CD4-positive, alpha-beta T cell (primary cell): Measurements from ENCODE around the gene MRPL12. TPM values are rescaled to one million over a fixed set of nuclear protein-coding genes. Genes with fewer than 3 reads are reported as not detected.

Source experiments
- ATAC-seq: fragments of 200-7000 bp; cut with Tn5 transposase; one replicate; pipeline ENCODE4 v1.10.0; 2022; ENCODE audit warnings: mild to moderate bottlenecking; ENCODE audit not compliant: poor library complexity
- CTCF ChIA-PET: fragments of 350-600 bp; sonication (Branson Sonifier 250); formaldehyde crosslinking; loops from one replicate; lab custom pipeline; 2021; ENCODE audit warnings: antibody characterized with exemption, inconsistent platforms; lab: Charles Lee
- POLR2A ChIA-PET: fragments of 350-600 bp; sonication (Branson Sonifier 250); formaldehyde crosslinking; loops from one replicate; lab custom pipeline; 2021; ENCODE audit warnings: antibody characterized with exemption, inconsistent platforms; lab: Charles Lee
- DNase-seq, 14 experiments: peaks; one replicate each; pipeline ENCODE4 v3.0.0-alpha.2; 2013 to 2020; ENCODE audit warnings: mixed read lengths in 2 of 14
- H3K27ac ChIP-seq, 2 donors: one replicate each; pipeline versions ENCODE4 v1.5.1 to v1.7.0; 2013; ENCODE audit warnings: low read length in 2 of 2, low read depth in 1 of 2, mild to moderate bottlenecking in 1 of 2
- H3K27me3 ChIP-seq, 2 experiments: 1 replicate in 1 of 2; 2 replicates in 1 of 2; pipeline versions ENCODE4 v1.6.1 to v1.7.0; 2013; ENCODE audit warnings: low read length in 2 of 2, control low read depth in 1 of 2, mild to moderate bottlenecking in 1 of 2, moderate library complexity in 1 of 2; ENCODE audit not compliant: insufficient read depth in 2 of 2, control insufficient read depth in 1 of 2
- H3K36me3 ChIP-seq: one replicate; pipeline ENCODE4 v1.6.1; 2013; ENCODE audit warnings: low read length, control low read depth; ENCODE audit not compliant: insufficient read depth
- H3K4me1 ChIP-seq: one replicate; pipeline ENCODE4 v1.6.1; 2013; ENCODE audit warnings: low read length, control low read depth; ENCODE audit not compliant: insufficient read depth
- H3K4me3 ChIP-seq: one replicate; pipeline ENCODE4 v1.5.1; 2013; ENCODE audit warnings: mild to moderate bottlenecking, low read length, moderate library complexity
- H3K9me3 ChIP-seq, 2 experiments: 1 replicate in 1 of 2; 2 replicates in 1 of 2; pipeline versions ENCODE4 v1.6.1 to v1.7.0; 2013; ENCODE audit warnings: low read length in 2 of 2, mild to moderate bottlenecking in 2 of 2, control low read depth in 1 of 2, moderate library complexity in 1 of 2; ENCODE audit not compliant: control insufficient read depth in 1 of 2, insufficient read depth in 1 of 2
- H3K27ac Mint-ChIP-seq: one replicate; pipeline ENCODE4 v1.8.0; 2020; ENCODE audit warnings: mixed read lengths
- H3K27me3 Mint-ChIP-seq: one replicate; pipeline ENCODE4 v1.8.0; 2021; ENCODE audit warnings: mixed read lengths
- H3K36me3 Mint-ChIP-seq: one replicate; pipeline ENCODE4 v1.8.0; 2021; ENCODE audit warnings: low read depth, mixed read lengths
- H3K4me1 Mint-ChIP-seq: one replicate; pipeline ENCODE4 v1.8.0; 2021; ENCODE audit warnings: low read depth, mixed read lengths
- H3K4me3 Mint-ChIP-seq: one replicate; pipeline ENCODE4 v1.8.0; 2020; ENCODE audit warnings: mild to moderate bottlenecking, mixed read lengths
- H3K9me3 Mint-ChIP-seq: one replicate; pipeline ENCODE4 v1.8.0; 2020; ENCODE audit warnings: mixed read lengths
- intact Hi-C, 2 experiments: fragments of 100-400 bp; cut with DNase I in 1 of 2; cut with micrococcal nuclease in 1 of 2; formaldehyde crosslinking; loops; one replicate each; pipeline versions ENCODE4 v1.15.1 to v1.9.0; 2023 to 2025; cut with DNase I, micrococcal nuclease
- total RNA-seq, 174 experiments: library from RNA in 2 of 174; stranded (reverse) in 2 of 174; gene quantifications; one replicate each; pipeline ENCODE4 v1.2.3 and lab custom pipeline; 2021 to 2026
- TF ChIP-seq, protein P1 (sequence below): fragments of 200-600 bp; IDR thresholded peaks from one replicate; pipeline ENCODE4 v1.8.0; 2022; ENCODE audit warnings: antibody characterized with exemption, mild to moderate bottlenecking

Gene MRPL12
- total RNA-seq, 2 experiments from 2014 or later: 26.2 to 26.5 TPM

DNA sequence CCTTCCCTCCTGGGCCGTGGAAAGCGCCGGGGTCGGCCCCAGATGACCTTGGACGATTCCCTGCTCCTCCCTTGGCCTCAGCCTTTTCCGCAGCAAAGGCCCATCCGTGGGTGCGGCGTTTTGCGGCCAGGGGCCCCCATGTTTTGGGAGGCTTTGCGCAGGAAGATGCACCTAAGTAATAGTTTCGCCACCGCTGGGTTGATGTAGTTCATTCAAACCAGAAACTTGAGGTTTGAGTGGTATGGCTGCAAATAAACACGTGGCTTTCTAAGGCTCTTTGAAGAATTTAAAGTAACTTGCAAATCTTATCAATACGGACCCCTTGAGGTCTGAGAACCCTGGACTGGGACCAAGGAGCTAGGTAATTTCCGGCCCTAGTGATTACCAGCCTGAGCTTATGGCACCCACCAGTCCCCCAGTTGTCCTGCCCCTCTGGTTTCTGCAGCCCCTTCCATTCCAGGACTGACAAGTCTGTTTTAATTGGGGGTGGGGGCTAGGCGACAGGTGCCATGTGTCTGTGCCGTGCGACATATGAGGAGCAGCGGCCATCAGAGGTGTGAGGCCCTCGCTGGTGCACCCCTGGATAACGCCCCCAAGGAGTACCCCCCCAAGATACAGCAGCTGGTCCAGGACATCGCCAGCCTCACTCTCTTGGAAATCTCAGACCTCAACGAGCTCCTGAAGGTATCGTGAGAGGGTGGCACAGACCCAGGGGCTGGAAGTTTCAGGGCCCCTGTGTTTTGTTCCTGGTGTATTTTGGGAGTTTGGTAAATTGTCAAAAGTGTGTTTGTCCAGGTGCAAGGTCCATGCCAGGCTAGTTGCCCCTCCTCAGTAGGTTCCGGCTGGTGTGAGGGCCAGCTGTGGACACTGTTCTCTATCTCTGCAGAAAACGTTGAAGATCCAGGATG lies 834 bp downstream of the MRPL12 start:
- Histone ChIP-seq H3K27ac (peak overlapping the region; percentile 34 to 94), H3K4me1 (peaks cover 39% of the 10 kb centered on the region), H3K9me3 (no peaks in the 10 kb centered on the region), H3K4me3 (peak overlapping the region; percentile 93), H3K27me3 (no peaks in the 10 kb centered on the region), H3K36me3 (peaks cover 39% of the 10 kb centered on the region)
- ATAC-seq (peak; percentile 15), DNase-seq (peak in 2 of 14 experiments; percentile 28 to 45)
- H3K27ac Mint-ChIP-seq: peak overlapping the region; percentile 97
- no peaks in the 10 kb centered on the region for H3K27me3 Mint-ChIP-seq
- H3K9me3 Mint-ChIP-seq: no peaks in the 10 kb centered on the region
- CTCF ChIA-PET: interaction anchor here (1.3 kb wide), 1 partner anchor 24 kb away, joined by 3 read pairs; no protein-coding TSS in a partner anchor
- peak overlapping the region; percentile 94 for H3K4me3 Mint-ChIP-seq
- POLR2A ChIA-PET: interaction anchor here (0.6 to 4.7 kb wide), 14 partner anchors 7 to 625 kb away, joined by 3 to 43 read pairs (median 4); partner anchors contain the start of genes ARHGDIA, ARL16, CCDC137 and DCXR
- H3K36me3 Mint-ChIP-seq: peaks cover 50% of the 10 kb centered on the region
- H3K4me1 Mint-ChIP-seq: peaks cover 30% of the 10 kb centered on the region
- TF ChIP-seq, protein P1, sequence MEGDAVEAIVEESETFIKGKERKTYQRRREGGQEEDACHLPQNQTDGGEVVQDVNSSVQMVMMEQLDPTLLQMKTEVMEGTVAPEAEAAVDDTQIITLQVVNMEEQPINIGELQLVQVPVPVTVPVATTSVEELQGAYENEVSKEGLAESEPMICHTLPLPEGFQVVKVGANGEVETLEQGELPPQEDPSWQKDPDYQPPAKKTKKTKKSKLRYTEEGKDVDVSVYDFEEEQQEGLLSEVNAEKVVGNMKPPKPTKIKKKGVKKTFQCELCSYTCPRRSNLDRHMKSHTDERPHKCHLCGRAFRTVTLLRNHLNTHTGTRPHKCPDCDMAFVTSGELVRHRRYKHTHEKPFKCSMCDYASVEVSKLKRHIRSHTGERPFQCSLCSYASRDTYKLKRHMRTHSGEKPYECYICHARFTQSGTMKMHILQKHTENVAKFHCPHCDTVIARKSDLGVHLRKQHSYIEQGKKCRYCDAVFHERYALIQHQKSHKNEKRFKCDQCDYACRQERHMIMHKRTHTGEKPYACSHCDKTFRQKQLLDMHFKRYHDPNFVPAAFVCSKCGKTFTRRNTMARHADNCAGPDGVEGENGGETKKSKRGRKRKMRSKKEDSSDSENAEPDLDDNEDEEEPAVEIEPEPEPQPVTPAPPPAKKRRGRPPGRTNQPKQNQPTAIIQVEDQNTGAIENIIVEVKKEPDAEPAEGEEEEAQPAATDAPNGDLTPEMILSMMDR: no peak
- intact Hi-C loops: loop anchor here (1.0 to 5.0 kb wide), 5 partner anchors 7 to 223 kb away; partner anchors contain the start of genes CCDC137 (in 1 of the 2), HGS (in 1 of the 2), MAFG (in 1 of the 2) and NPLOC4 (in 1 of the 2)

DNA sequence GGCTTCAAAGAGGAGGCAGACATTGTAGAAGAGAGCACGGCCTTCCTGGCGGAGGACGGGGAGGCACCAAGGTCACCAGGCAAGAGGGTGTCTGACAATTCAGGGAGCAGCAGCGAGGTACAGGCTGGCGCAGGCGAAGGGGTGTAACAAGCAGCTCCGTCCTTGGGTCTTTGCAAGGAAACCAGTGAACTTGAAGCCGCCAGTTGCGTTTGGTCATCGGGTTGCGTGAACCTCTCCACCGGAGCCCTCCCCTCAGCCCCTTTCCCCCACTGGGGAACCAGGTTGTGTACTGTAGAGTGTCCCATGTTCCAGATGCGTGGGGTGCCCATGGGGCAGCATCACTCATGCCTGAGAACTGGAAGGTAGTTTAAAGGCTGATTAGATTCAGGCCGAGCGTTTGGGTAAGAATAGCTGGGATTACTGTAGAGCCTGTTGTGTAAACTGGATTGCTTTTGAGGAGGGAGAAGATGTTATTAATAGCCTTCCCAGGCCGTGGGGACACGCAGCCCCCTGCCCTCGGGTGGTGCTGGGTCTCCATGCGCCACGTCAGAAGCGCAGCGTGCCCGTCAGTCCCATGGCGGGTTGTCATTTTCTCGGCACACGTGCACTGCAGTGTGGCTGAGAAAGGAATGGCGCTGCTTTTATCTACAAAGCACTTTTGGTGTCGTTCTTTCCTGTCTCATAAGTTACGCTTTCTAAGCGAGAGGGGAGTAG lies 2.5 kb downstream of the MRPL12 start:
- peaks cover 46% of the 10 kb centered on the region for H3K4me1 ChIP-seq
- no peaks in the 10 kb centered on the region for H3K9me3 ChIP-seq
- H3K27me3 Mint-ChIP-seq: no peaks in the 10 kb centered on the region
- H3K36me3 Mint-ChIP-seq: peaks cover 44% of the 10 kb centered on the region
- no peak overlapping the region for H3K27ac ChIP-seq
- H3K27ac Mint-ChIP-seq: no peak overlapping the region
- ATAC-seq: no peak
- peak overlapping the region; percentile 17 for H3K4me3 Mint-ChIP-seq
- no peaks in the 10 kb centered on the region for H3K27me3 ChIP-seq
- TF ChIP-seq, protein P1: no peak
- H3K4me1 Mint-ChIP-seq: peaks cover 40% of the 10 kb centered on the region
- no peaks in the 10 kb centered on the region for H3K9me3 Mint-ChIP-seq
- DNase-seq: peak in 1 of 14 experiments; percentile 23
- peaks cover 32% of the 10 kb centered on the region for H3K36me3 ChIP-seq
- H3K4me3 ChIP-seq: no peak overlapping the region
- POLR2A ChIA-PET: interaction anchor here (0.6 to 4.7 kb wide), 5 partner anchors 11 to 150 kb away, joined by 3 to 43 read pairs (median 4); partner anchors contain the start of genes ARL16 and HGS
- intact Hi-C loops: no loop called here
- CTCF ChIA-PET: no interaction called here

DNA sequence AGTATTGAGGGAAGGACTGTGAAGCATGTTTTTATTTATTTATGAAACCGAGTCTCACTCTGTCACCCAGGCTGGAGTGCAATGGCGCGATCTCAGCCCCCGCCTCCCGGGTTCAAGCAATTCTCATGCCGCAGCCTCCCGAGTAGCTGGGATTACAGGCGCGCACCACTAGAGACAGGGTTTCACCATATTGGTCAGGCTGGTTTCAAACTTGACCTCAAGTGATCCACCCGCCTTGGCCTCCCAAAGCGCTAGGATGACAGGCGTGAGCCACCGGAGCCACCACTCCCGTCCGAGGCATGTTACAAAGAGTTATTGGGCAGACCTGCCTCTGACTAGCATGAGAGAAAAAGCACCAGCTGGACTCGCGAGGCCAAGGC lies 3.1 kb downstream of the MRPL12 start:
- H3K9me3 Mint-ChIP-seq: no peaks in the 10 kb centered on the region
- H3K27me3 ChIP-seq: no peaks in the 10 kb centered on the region
- ChIA-PET POLR2A (no interaction called here), CTCF (no interaction called here)
- H3K36me3 Mint-ChIP-seq: peaks cover 39% of the 10 kb centered on the region
- H3K27ac Mint-ChIP-seq: no peak overlapping the region
- ATAC-seq (no peak), DNase-seq (no peak)
- H3K4me3 Mint-ChIP-seq: peak overlapping the region; percentile 56
- peaks cover 42% of the 10 kb centered on the region for H3K4me1 Mint-ChIP-seq
- intact Hi-C loops: no loop called here
- H3K27me3 Mint-ChIP-seq: no peaks in the 10 kb centered on the region
- peaks cover 46% of the 10 kb centered on the region for H3K4me1 ChIP-seq
- peaks cover 26% of the 10 kb centered on the region for H3K36me3 ChIP-seq
- TF ChIP-seq, protein P1: no peak
- H3K4me3 ChIP-seq: no peak overlapping the region
- no peaks in the 10 kb centered on the region for H3K9me3 ChIP-seq
- no peak overlapping the region for H3K27ac ChIP-seq
